ENCODE results near the gene RYR1. TPM values are rescaled to one million over a fixed set of nuclear protein-coding genes. Genes with fewer than 3 reads are reported as not detected.

RYR1 gene
- total RNA-seq, 2 experiments from 2014 or later = 0.42 to 0.83 TPM

DNA sequence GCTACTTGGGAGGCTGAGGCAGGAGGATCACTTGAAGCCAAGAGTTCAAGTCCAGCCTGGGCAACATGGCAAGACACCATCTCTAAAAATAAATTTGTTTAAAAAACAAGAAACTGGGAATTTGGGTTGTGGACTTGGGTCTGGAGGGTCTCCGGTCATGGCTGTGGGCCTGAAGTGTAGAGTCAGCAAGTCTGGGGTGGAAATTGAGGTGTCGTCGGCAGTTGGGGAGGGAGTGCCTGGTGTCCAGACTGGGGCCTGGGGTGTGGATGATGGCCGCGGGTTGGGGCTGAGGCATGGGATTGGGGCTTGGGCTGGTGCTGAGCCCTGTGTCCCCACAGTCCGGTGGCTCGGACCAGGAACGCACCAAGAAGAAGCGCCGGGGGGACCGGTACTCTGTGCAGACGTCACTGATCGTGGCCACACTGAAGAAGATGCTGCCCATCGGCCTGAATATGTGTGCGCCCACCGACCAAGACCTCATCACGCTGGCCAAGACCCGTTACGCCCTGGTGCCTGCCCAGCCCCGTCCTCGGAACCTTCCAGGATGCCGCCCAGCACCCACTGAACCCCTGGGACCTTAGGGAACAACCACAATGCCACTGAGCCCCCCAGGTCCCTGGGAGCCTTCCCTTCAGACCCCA is 91.6 kb downstream of the RYR1 start:
- peaks cover 5% of the 10 kb centered on the region for H3K27me3 Mint-ChIP-seq (ENCODE audit: low read depth)
- no peaks in the 10 kb centered on the region for H3K9me3 Mint-ChIP-seq (ENCODE audit: insufficient read depth)
- ATAC-seq (no peak), DNase-seq (no peak)
- POLR2A ChIA-PET = no interaction called here
- peaks cover 8% of the 10 kb centered on the region for H3K4me1 Mint-ChIP-seq (ENCODE audit: low read depth)
- no peak overlapping the region for H3K4me3 Mint-ChIP-seq
- no peak overlapping the region for H3K27ac Mint-ChIP-seq
- CTCF ChIA-PET = no interaction called here
- no peaks in the 10 kb centered on the region for H3K36me3 Mint-ChIP-seq (ENCODE audit: low read depth)

DNA sequence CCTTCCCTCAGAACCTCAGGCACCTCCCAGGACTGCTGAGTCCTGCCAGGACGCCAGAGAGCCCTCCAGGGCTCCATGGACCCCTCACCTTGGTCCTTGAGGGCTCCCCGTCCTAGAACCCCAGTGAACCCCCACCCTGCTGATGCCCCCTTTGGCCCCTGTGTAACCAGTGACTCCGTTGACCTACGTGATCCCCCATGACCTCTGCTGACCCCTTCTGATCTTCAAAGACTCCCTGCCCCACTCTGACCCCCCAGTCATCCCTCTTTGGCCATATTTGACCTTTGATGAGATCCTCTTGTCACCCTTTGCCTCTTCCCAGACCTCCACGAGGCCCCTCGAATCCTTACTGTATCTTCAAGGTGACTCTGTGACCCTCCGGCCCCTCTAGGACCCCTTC is 92.9 kb downstream of the RYR1 start:
- peaks cover 7% of the 10 kb centered on the region for H3K27me3 Mint-ChIP-seq (ENCODE audit: low read depth)
- H3K9me3 Mint-ChIP-seq (ENCODE audit: insufficient read depth) = no peaks in the 10 kb centered on the region
- no peak overlapping the region for H3K27ac Mint-ChIP-seq
- no peak for DNase-seq
- no peaks in the 10 kb centered on the region for H3K36me3 Mint-ChIP-seq (ENCODE audit: low read depth)
- H3K4me1 Mint-ChIP-seq (ENCODE audit: low read depth) = peaks cover 8% of the 10 kb centered on the region
- CTCF ChIA-PET = no interaction called here
- POLR2A ChIA-PET = no interaction called here
- no peak overlapping the region for H3K4me3 Mint-ChIP-seq
- ATAC-seq = no peak

GRCh38 chr19:38527466-38528136 is 94.1 kb downstream of the RYR1 start:
- peak; percentile 38 for ATAC-seq
- DNase-seq = peak; percentile 50
- no peaks in the 10 kb centered on the region for H3K36me3 Mint-ChIP-seq (ENCODE audit: low read depth)
- peaks cover 7% of the 10 kb centered on the region for H3K27me3 Mint-ChIP-seq (ENCODE audit: low read depth)
- H3K27ac Mint-ChIP-seq = no peak overlapping the region
- ChIA-PET CTCF (no interaction called here), POLR2A (no interaction called here)
- no peaks in the 10 kb centered on the region for H3K9me3 Mint-ChIP-seq (ENCODE audit: insufficient read depth)
- H3K4me1 Mint-ChIP-seq (ENCODE audit: low read depth) = peaks cover 8% of the 10 kb centered on the region
- peak overlapping the region; percentile 35 for H3K4me3 Mint-ChIP-seq

- no peaks in the 10 kb centered on the region for H3K9me3 Mint-ChIP-seq (ENCODE audit: insufficient read depth)
- ATAC-seq = peak; percentile 40
- ChIA-PET CTCF (interaction anchor here (0.6 kb wide), 1 partner anchor 15 kb away, joined by 3 read pairs; no protein-coding TSS in a partner anchor), POLR2A (no interaction called here)
- peaks cover 12% of the 10 kb centered on the region for H3K27me3 Mint-ChIP-seq (ENCODE audit: low read depth)
- DNase-seq = no peak
- H3K27ac Mint-ChIP-seq = peak overlapping the region; percentile 71
- no peaks in the 10 kb centered on the region for H3K36me3 Mint-ChIP-seq (ENCODE audit: low read depth)
- H3K4me3 Mint-ChIP-seq = peak overlapping the region; percentile 35
- H3K4me1 Mint-ChIP-seq (ENCODE audit: low read depth) = peaks cover 8% of the 10 kb centered on the region
Measured at GRCh38 chr19:38528213-38528755, 94.8 kb downstream of the RYR1 start.

DNA sequence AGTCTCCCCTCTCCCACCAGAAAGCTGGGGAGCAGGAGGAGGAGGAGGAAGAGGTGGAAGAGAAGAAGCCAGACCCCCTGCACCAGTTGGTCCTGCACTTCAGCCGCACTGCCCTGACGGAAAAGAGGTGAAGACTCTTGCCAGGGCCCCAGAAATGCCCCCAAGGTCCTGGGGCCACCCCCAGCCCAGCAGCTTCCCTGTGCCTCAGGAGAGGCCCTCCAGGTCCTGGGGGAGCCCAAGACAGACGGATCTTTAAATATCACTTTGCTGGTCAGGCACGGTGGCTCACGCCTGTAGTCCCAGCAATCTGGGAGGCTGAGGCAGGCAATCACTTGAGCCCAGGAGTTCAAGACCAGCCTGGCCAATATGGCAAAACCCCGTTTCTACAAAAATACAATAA is 95.4 kb downstream of the RYR1 start:
- H3K9me3 Mint-ChIP-seq (ENCODE audit: insufficient read depth) = no peaks in the 10 kb centered on the region
- POLR2A ChIA-PET = no interaction called here
- CTCF ChIA-PET = interaction anchor here (0.6 kb wide), 1 partner anchor 15 kb away, joined by 3 read pairs; no protein-coding TSS in a partner anchor
- ATAC-seq (no peak), DNase-seq (no peak)
- H3K27me3 Mint-ChIP-seq (ENCODE audit: low read depth) = peaks cover 12% of the 10 kb centered on the region
- no peaks in the 10 kb centered on the region for H3K36me3 Mint-ChIP-seq (ENCODE audit: low read depth)
- H3K27ac Mint-ChIP-seq = no peak overlapping the region
- H3K4me1 Mint-ChIP-seq (ENCODE audit: low read depth) = peaks cover 8% of the 10 kb centered on the region
- no peak overlapping the region for H3K4me3 Mint-ChIP-seq

DNA sequence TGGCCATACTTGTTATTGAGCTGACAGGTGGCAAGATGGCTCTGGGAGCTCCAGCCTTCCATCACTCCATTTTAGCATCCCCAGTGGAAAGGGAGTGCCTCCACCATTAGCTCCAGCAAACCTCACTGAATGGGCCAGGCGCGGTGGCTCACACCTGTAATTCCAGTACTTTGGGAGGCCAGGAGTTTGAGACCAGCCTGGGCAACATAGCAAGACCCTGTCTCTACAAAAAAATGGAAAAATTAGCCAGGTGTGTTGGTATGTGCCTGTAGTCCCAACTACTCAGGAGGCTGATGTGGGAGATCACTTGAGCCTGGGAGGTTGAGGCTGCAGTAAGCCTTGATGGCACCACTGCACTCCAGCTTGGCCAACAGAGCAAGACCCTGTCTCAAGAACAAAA is 98.0 kb downstream of the RYR1 start:
- no peak overlapping the region for H3K4me3 Mint-ChIP-seq
- POLR2A ChIA-PET = no interaction called here
- H3K27me3 Mint-ChIP-seq (ENCODE audit: low read depth) = peaks cover 25% of the 10 kb centered on the region
- no peak for ATAC-seq
- H3K36me3 Mint-ChIP-seq (ENCODE audit: low read depth) = peaks cover 15% of the 10 kb centered on the region
- H3K27ac Mint-ChIP-seq = no peak overlapping the region
- peaks cover 4% of the 10 kb centered on the region for H3K9me3 Mint-ChIP-seq (ENCODE audit: insufficient read depth)
- CTCF ChIA-PET = interaction anchor here (1.0 kb wide), 1 partner anchor 105 kb away, joined by 3 read pairs; the partner anchor contains the start of gene RASGRP4
- no peak for DNase-seq
- H3K4me1 Mint-ChIP-seq (ENCODE audit: low read depth) = peaks cover 10% of the 10 kb centered on the region

- peaks cover 18% of the 10 kb centered on the region for H3K4me1 Mint-ChIP-seq (ENCODE audit: low read depth)
- CTCF ChIA-PET = interaction anchor here (1.6 kb wide), 2 partner anchors 17 to 103 kb away, joined by 7 read pairs; no protein-coding TSS in a partner anchor
- peaks cover 23% of the 10 kb centered on the region for H3K36me3 Mint-ChIP-seq (ENCODE audit: low read depth)
- POLR2A ChIA-PET = interaction anchor here (0.7 kb wide), 1 partner anchor 87 kb away, joined by 3 read pairs; no protein-coding TSS in a partner anchor
- H3K9me3 Mint-ChIP-seq (ENCODE audit: insufficient read depth) = peaks cover 8% of the 10 kb centered on the region
- DNase-seq = no peak
- H3K27ac Mint-ChIP-seq = no peak overlapping the region
- H3K4me3 Mint-ChIP-seq = no peak overlapping the region
- no peak for ATAC-seq
- H3K27me3 Mint-ChIP-seq (ENCODE audit: low read depth) = peaks cover 26% of the 10 kb centered on the region
Measured at GRCh38 chr19:38532939-38533338, 99.4 kb downstream of the RYR1 start.

DNA sequence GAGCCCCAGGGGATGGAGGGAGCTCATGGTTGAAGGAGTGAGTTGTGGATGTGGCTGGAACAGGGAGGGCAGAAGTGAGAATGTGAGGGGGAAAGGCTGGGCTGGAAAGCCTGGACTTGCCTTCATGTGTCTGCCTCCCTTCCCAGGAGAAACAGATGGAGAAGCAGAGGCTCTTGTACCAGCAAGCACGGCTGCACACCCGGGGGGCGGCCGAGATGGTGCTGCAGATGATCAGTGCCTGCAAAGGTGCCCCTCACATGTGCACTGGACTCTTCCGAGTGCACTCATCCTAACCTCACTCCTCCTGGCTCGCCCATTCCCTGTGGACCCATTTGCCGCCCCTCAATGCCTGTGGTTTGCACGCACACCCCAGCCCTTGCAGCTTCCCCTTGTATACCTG is 101.1 kb downstream of the RYR1 start:
- POLR2A ChIA-PET = interaction anchor here (0.6 kb wide), 1 partner anchor 393 kb away, joined by 3 read pairs; no protein-coding TSS in a partner anchor
- no peak overlapping the region for H3K4me3 Mint-ChIP-seq

GRCh38 chr19:38535212-38535611 is 101.7 kb downstream of the RYR1 start:
- CTCF ChIA-PET = interaction anchor here (1.3 to 1.4 kb wide), 2 partner anchors 10 to 19 kb away, joined by 4 to 5 read pairs; no protein-coding TSS in a partner anchor
- no peak for DNase-seq
- Mint-ChIP-seq H3K4me3 (no peak overlapping the region), H3K9me3 (ENCODE audit: insufficient read depth) (peaks cover 8% of the 10 kb centered on the region), H3K4me1 (ENCODE audit: low read depth) (peaks cover 33% of the 10 kb centered on the region), H3K27ac (no peak overlapping the region), H3K27me3 (ENCODE audit: low read depth) (peaks cover 23% of the 10 kb centered on the region), H3K36me3 (ENCODE audit: low read depth) (peaks cover 26% of the 10 kb centered on the region)
- POLR2A ChIA-PET = no interaction called here
- no peak for ATAC-seq

More for the DNA sequence above, 101.1 kb downstream of the RYR1 start:
- peaks cover 25% of the 10 kb centered on the region for H3K27me3 Mint-ChIP-seq (ENCODE audit: low read depth)
- peaks cover 8% of the 10 kb centered on the region for H3K9me3 Mint-ChIP-seq (ENCODE audit: insufficient read depth)
- H3K27ac Mint-ChIP-seq = no peak overlapping the region
- peaks cover 25% of the 10 kb centered on the region for H3K36me3 Mint-ChIP-seq (ENCODE audit: low read depth)
- H3K4me1 Mint-ChIP-seq (ENCODE audit: low read depth) = peaks cover 29% of the 10 kb centered on the region
- DNase-seq = no peak
- ATAC-seq = no peak
- CTCF ChIA-PET = interaction anchor here (1.4 kb wide), 1 partner anchor 19 kb away, joined by 5 read pairs; no protein-coding TSS in a partner anchor

DNA sequence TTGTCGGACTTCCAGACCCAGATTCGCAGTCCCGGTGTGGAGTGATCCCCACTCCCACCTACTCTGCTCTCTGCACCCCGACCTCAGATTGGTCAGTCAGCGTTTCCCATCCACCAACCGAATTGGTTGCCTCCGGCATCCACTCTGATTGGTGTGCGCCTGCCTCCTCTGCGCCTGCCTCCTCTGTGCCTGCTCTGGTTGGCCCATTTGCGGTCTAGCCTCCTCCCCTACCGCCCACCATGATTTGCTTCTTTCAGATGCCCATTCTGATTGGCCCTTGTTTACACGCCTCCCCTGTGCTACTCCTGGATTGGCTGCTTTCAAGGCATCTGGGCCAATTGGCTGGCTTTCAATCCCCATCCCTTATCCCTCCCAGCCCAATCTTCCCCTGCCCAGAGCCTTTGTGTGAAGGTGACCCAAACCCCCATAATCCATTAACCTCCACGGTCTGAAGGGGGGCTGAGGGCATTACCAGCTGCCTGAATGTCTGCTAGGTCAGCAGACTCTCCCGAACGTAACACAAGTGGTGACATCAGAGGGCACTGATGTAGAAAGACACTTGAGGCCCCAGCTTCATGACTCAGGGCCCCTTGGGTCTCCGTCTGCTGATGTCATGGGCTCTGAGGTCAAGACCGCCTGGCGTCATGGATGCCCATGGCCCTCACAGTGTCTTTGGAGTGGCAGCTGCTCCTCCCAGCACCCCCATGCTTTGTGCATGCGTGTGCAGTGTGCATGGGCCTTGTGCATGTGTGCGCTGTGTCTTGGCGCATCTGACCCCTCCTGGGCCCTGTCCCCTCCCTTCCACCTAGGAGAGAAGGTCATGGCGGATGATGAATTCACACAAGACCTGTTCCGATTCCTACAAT is 103.8 kb downstream of the RYR1 start:
- peaks cover 26% of the 10 kb centered on the region for H3K36me3 Mint-ChIP-seq (ENCODE audit: low read depth)
- H3K9me3 Mint-ChIP-seq (ENCODE audit: insufficient read depth) = peaks cover 8% of the 10 kb centered on the region
- DNase-seq (no peak), ATAC-seq (no peak)
- H3K27me3 Mint-ChIP-seq (ENCODE audit: low read depth) = peaks cover 21% of the 10 kb centered on the region
- H3K27ac Mint-ChIP-seq = peak overlapping the region; percentile 92
- H3K4me3 Mint-ChIP-seq = no peak overlapping the region
- POLR2A ChIA-PET = no interaction called here
- CTCF ChIA-PET = no interaction called here
- peaks cover 35% of the 10 kb centered on the region for H3K4me1 Mint-ChIP-seq (ENCODE audit: low read depth)

DNA sequence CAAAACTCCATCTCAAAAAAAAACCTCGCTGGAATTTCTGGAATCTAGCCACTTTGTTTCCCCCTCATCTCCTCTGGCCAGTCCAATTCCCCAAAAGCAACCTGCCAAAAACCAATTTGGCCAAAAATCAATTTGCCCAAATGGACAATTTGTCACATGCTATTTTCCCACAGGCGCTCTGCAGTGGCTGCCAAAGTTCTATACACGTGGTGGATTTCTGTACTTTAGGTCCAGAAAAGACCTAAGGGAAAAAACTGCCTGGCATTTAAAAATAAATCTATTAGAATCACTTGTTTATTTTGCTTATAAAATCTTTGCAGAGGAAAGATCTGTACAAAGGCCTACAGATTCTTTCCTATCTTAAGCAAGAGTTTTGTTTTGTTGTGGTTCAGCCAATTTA is 104.9 kb downstream of the RYR1 start:
- Mint-ChIP-seq H3K36me3 (ENCODE audit: low read depth) (peaks cover 26% of the 10 kb centered on the region), H3K4me1 (ENCODE audit: low read depth) (peaks cover 35% of the 10 kb centered on the region), H3K9me3 (ENCODE audit: insufficient read depth) (peaks cover 8% of the 10 kb centered on the region), H3K27me3 (ENCODE audit: low read depth) (peaks cover 19% of the 10 kb centered on the region), H3K27ac (peak overlapping the region; percentile 92), H3K4me3 (peak overlapping the region; percentile 61)
- CTCF ChIA-PET = interaction anchor here (0.6 to 0.7 kb wide), 2 partner anchors 91 to 98 kb away, joined by 3 read pairs; no protein-coding TSS in a partner anchor
- POLR2A ChIA-PET = interaction anchor here (0.7 to 1.3 kb wide), 4 partner anchors 19 to 392 kb away, joined by 3 to 4 read pairs (median 3); partner anchors contain the start of genes MAP4K1, MRPS12 and SARS2
- DNase-seq (no peak), ATAC-seq (no peak)
